MV-4-11 (cell line): ENCODE measurements around the gene ZBTB46.

Experiments used
- DNase-seq: peaks from one replicate; lab custom pipeline; 2025; lab: John Stamatoyannopoulos, UW

The ZBTB46 gene

GRCh38 chr20:63745424-63745805 lies 85.6 kb downstream of the ZBTB46 start:
- no peak for DNase-seq

- no peak for DNase-seq
Measured at GRCh38 chr20:63744574-63745423, 86.3 kb downstream of the ZBTB46 start.

GRCh38 chr20:63744158-63744557 lies 86.9 kb downstream of the ZBTB46 start:
- DNase-seq: no peak

GRCh38 chr20:63743210-63743970 lies 87.7 kb downstream of the ZBTB46 start:
- DNase-seq: no peak

GRCh38 chr20:63742381-63743024 lies 88.6 kb downstream of the ZBTB46 start:
- DNase-seq: no peak

GRCh38 chr20:63741676-63742380 lies 89.2 kb downstream of the ZBTB46 start:
- DNase-seq: no peak

GRCh38 chr20:63741354-63741675 lies 89.7 kb downstream of the ZBTB46 start:
- no peak for DNase-seq

GRCh38 chr20:63740627-63741353 lies 90.3 kb downstream of the ZBTB46 start:
- DNase-seq: peak; percentile 82

- DNase-seq: peak; percentile 31
Measured at GRCh38 chr20:63740070-63740626, 90.9 kb downstream of the ZBTB46 start.

- DNase-seq: peak; percentile 62
Measured at GRCh38 chr20:63739130-63740069, 91.7 kb downstream of the ZBTB46 start, which contains the start of gene SLC2A4RG. Gene SLC2A4RG, plus strand, starts transcription at chr20:63739776. Its CDS starts 137 bp downstream, at chr20:63739913.

- no peak for DNase-seq
Measured at GRCh38 chr20:63738687-63739129, 92.4 kb downstream of the ZBTB46 start.

GRCh38 chr20:63737945-63738686 lies 92.9 kb downstream of the ZBTB46 start:
- DNase-seq: no peak

- no peak for DNase-seq
Measured at GRCh38 chr20:63737695-63737944, 93.4 kb downstream of the ZBTB46 start.

GRCh38 chr20:63736893-63737694 lies 94.0 kb downstream of the ZBTB46 start:
- DNase-seq: no peak

GRCh38 chr20:63735859-63736718 lies 95.0 kb downstream of the ZBTB46 start, which contains the start of gene LIME1:
Gene LIME1, plus strand, starts transcription at chr20:63736664. Its CDS starts 886 bp downstream, at chr20:63737550.
- no peak for DNase-seq

GRCh38 chr20:63734946-63735858 lies 95.9 kb downstream of the ZBTB46 start:
- DNase-seq: no peak
